Endothelial cell (in vitro differentiated cells): ENCODE data around the gene CTR9. TPM values are rescaled to one million over a fixed set of nuclear protein-coding genes. Genes with fewer than 3 reads are reported as not detected.
"Not testable (repeated sequence)": the region's sequence is repeated elsewhere in the genome, so short reads cannot be mapped to it uniquely, and the experiment has no call there.

Experiments
- DNase-seq: peaks from one replicate; pipeline ENCODE4 v3.0.0; 2021; ENCODE audit warnings: low spot score
- H3K27ac Mint-ChIP-seq: one replicate; pipeline ENCODE4 v1.8.0; 2021; ENCODE audit warnings: mixed read lengths, inconsistent platforms; ENCODE audit not compliant: unreplicated experiment
- H3K27me3 Mint-ChIP-seq: one replicate; pipeline ENCODE4 v1.8.0; 2021; ENCODE audit warnings: mild to moderate bottlenecking, moderate library complexity, mixed read lengths, inconsistent platforms; ENCODE audit not compliant: unreplicated experiment
- H3K36me3 Mint-ChIP-seq: one replicate; pipeline ENCODE4 v1.8.0; 2021; ENCODE audit warnings: mild to moderate bottlenecking, low read depth, mixed read lengths, inconsistent platforms; ENCODE audit not compliant: unreplicated experiment
- H3K4me1 Mint-ChIP-seq: one replicate; pipeline ENCODE4 v1.8.0; 2021; ENCODE audit warnings: mild to moderate bottlenecking, mixed read lengths, inconsistent platforms; ENCODE audit not compliant: unreplicated experiment
- H3K4me3 Mint-ChIP-seq: one replicate; pipeline ENCODE4 v1.8.0; 2021; ENCODE audit warnings: mild to moderate bottlenecking, mixed read lengths, inconsistent platforms; ENCODE audit not compliant: unreplicated experiment
- H3K9me3 Mint-ChIP-seq: one replicate; pipeline ENCODE4 v1.8.0; 2021; ENCODE audit warnings: mixed read lengths, inconsistent platforms; ENCODE audit not compliant: unreplicated experiment
- total RNA-seq: library from RNA; stranded (reverse); fragmentation: NEBNext Ultra II Directional; extraction: Animal tissue kit (Norgen Biotek cat#: 25700); gene quantifications from one replicate; pipeline ENCODE4 v1.2.1, GENCODE V29; 2021; ENCODE audit not compliant: unreplicated experiment
- TF ChIP-seq, protein P1 (sequence below): fragments of 200-600 bp; sonication (generic); IDR thresholded peaks from one replicate; pipeline ENCODE4 v1.5.0; 2021; ENCODE audit warnings: antibody characterized with exemption; ENCODE audit not compliant: unreplicated experiment

CTR9 gene
- total RNA-seq, 1 donor from 2014 or later = 43.5 TPM

DNA sequence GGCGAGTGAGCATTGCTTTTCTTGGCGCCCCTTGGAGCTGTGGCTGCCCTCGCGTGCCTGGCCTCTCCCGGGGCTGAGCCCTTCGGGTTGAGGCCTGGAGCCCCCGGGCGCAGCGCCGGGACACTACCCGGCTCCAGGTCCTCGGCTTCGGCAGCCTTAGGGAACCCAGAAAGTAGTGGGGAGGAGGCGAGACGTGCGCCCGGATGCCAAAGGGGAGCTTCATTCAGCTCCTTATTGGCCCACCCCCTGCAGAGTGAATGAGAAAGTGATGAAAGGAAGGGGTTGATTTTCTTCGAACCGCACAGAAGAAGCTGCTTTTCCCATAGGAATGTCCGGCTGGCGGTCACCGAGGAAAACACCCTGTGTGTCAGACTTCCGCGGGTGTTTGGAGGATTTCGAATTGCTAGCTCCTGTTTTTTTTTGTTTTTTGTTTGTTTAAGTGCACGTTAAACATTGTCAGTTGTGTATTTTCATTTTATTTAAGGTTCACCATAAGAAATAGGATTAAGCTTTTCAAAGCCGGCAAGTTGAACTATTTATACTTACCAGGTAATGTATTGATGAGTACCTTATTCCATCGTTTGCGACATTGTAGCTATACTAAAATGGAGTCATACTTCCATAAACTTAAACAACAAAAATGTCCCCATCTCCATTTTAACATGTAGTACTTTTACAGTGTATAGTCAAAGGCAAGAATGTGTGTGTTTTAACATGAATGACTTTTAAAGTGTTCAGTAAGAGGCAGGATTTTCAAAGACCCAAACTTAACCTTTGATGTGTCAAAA lies 58.5 kb downstream of the CTR9 start:
- Mint-ChIP-seq H3K36me3 (peaks cover 30% of the 10 kb centered on the region), H3K4me3 (peak overlapping the region; percentile 96), H3K9me3 (no peaks in the 10 kb centered on the region), H3K4me1 (peaks cover 37% of the 10 kb centered on the region), H3K27ac (peak overlapping the region; percentile 94), H3K27me3 (peaks cover 5% of the 10 kb centered on the region)
- TF ChIP-seq, protein P1, sequence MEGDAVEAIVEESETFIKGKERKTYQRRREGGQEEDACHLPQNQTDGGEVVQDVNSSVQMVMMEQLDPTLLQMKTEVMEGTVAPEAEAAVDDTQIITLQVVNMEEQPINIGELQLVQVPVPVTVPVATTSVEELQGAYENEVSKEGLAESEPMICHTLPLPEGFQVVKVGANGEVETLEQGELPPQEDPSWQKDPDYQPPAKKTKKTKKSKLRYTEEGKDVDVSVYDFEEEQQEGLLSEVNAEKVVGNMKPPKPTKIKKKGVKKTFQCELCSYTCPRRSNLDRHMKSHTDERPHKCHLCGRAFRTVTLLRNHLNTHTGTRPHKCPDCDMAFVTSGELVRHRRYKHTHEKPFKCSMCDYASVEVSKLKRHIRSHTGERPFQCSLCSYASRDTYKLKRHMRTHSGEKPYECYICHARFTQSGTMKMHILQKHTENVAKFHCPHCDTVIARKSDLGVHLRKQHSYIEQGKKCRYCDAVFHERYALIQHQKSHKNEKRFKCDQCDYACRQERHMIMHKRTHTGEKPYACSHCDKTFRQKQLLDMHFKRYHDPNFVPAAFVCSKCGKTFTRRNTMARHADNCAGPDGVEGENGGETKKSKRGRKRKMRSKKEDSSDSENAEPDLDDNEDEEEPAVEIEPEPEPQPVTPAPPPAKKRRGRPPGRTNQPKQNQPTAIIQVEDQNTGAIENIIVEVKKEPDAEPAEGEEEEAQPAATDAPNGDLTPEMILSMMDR = no peak
- peak; percentile 55 for DNase-seq

DNA sequence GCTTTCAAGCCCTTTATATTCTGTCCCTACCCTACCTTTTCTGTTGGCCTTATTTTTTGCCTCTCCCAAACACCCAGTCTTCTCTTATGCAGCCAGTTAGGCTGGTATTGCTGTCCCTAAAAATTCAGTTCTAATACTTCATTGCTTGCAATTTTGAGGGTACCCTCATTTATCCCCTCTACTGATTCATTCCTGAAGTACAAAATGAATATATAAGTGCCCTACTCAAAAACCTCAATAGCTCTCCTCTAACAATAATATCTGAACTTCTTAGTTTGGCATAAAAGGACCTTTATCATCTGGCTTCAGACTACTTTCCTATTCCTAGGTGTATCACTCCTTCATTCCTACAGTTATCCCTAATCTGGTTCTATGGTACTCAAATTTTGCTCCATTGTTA lies 62.9 kb downstream of the CTR9 start:
- Mint-ChIP-seq H3K27ac (no peak overlapping the region), H3K9me3 (no peaks in the 10 kb centered on the region), H3K36me3 (no peaks in the 10 kb centered on the region), H3K4me3 (no peak overlapping the region), H3K4me1 (peaks cover 10% of the 10 kb centered on the region), H3K27me3 (peaks cover 2% of the 10 kb centered on the region)
- no peak for DNase-seq
- TF ChIP-seq, protein P1 = no peak

DNA sequence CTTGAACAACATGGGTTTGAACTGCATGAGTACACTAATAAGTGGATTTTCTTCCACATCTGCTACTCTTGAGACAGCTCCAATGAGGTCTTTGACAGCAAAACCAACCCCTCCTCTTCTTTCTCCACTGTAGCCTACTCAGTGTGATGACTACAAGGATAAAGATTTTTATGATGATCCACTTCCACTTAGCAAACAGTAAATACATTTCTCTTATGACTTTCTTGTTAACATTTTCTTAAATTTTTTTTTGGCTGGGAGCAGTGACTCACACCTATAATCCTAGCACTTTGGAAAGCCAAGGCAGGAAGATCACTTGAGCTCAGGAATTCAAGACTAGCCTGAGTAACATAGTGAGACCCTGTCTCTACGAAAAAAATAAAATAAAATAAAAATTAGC lies 67.5 kb downstream of the CTR9 start:
- Mint-ChIP-seq H3K9me3 (no peaks in the 10 kb centered on the region), H3K27ac (no peak overlapping the region), H3K27me3 (no peaks in the 10 kb centered on the region), H3K4me1 (no peaks in the 10 kb centered on the region), H3K4me3 (no peak overlapping the region), H3K36me3 (no peaks in the 10 kb centered on the region)
- TF ChIP-seq, protein P1 = no peak
- DNase-seq = no peak

DNA sequence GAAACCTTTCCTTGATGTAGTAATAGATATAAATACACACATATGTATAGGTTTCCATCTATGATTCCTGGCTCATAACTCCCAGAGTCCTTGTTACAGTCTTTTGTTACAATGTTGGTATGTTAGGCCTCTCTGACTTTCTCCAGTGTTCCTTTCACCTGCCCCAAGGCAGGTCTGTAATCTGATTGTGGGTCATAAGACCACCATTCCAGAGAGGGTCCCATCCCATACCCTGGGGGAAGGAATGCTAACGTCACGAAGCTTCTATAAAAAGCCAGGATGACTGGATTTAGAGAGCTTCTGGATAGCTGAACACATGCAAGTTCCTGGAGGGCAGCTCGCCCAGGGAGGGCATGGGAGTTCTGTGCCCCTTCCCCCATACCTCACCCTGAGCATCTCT lies 71.4 kb downstream of the CTR9 start:
- not testable (repeated sequence) for H3K27me3 Mint-ChIP-seq, DNase-seq, H3K27ac Mint-ChIP-seq, H3K4me1 Mint-ChIP-seq, H3K4me3 Mint-ChIP-seq, H3K9me3 Mint-ChIP-seq, H3K36me3 Mint-ChIP-seq

DNA sequence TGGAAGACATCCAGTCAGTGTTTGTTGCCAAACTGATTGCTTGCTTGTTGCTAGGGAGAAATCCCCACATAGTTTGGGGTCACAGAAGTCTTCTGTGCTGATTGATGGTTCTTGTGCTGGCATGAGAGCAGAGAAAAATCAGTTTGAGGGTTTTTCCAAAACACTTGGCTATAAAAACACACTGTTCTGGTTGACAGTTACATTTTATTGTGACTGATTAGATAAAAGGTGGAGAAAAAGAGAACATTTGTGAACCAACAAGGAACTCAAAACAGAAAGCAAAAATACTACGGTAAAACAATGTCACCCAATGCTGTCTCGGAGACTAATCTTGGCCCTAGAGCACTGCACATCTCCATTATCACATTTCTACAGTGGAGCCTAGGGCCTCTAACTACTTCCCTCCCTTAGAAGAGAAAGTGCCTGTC lies 72.1 kb downstream of the CTR9 start:
- Mint-ChIP-seq H3K27ac (no peak overlapping the region), H3K36me3 (no peaks in the 10 kb centered on the region), H3K27me3 (no peaks in the 10 kb centered on the region), H3K9me3 (no peaks in the 10 kb centered on the region), H3K4me1 (no peaks in the 10 kb centered on the region), H3K4me3 (no peak overlapping the region)
- TF ChIP-seq, protein P1 = no peak
- DNase-seq = no peak
